ENCODE results near the gene SNTG2. TPM values are rescaled to one million over a fixed set of nuclear protein-coding genes. Genes with fewer than 3 reads are reported as not detected.

The SNTG2 gene
- total and polyA plus RNA-seq, 7 donors = 0.26 to 1.7 (median 0.73) TPM; not detected in 2

- H3K4me3 ChIP-seq = no peak overlapping the region
- no peaks in the 10 kb centered on the region for H3K4me1 ChIP-seq
- H3K27me3 ChIP-seq (ENCODE audit: insufficient read depth in 3 of 3, low read length in 2 of 3) = no peaks in the 10 kb centered on the region
- peaks cover 10% of the 10 kb centered on the region for H3K9me3 ChIP-seq
- no peak for ATAC-seq
- H3K36me3 ChIP-seq (ENCODE audit: insufficient read depth in 1 of 2, low read depth in 1 of 2) = no peaks in the 10 kb centered on the region
- no peak for TF ChIP-seq CTCF (IDR thresholded peaks at IDR 0.05)
- DNase-seq = no peak
- no peak overlapping the region for H3K27ac ChIP-seq
- intact Hi-C loops (cut with DNase I) = no loop called here
Measured at GRCh38 chr2:1072250-1072649, 121.6 kb downstream of the SNTG2 start.

DNA sequence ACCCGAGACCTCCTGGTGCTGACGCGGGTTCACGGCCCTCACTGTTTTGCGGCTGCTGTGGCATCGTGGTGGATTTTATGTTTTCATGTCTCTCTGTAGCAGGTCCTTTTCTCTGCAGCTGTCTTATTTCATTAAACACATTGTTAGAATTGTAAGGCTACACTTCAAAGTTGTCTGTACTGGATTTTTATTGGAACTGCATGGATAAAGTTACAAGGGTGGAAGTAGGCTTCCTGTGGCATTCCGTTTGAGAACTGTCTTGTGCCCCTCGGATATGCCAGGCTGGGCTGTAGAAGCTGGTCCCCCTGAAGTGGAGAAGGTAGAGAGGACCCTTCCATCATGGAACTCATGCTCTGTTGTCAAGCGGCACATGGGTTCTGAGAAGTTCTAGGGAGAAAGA lies 127.3 kb downstream of the SNTG2 start:
- Histone ChIP-seq H3K4me1 (no peaks in the 10 kb centered on the region), H3K27me3 (ENCODE audit: insufficient read depth in 3 of 3, low read length in 2 of 3) (no peaks in the 10 kb centered on the region), H3K9me3 (no peaks in the 10 kb centered on the region), H3K27ac (no peak overlapping the region), H3K36me3 (ENCODE audit: insufficient read depth in 1 of 2, low read depth in 1 of 2) (no peaks in the 10 kb centered on the region), H3K4me3 (no peak overlapping the region)
- ATAC-seq (no peak), DNase-seq (no peak)
- TF ChIP-seq CTCF (IDR thresholded peaks at IDR 0.05) = no peak
- WGBS, 3 donors = 56 to 64% (median 61%) methylated on average over 9 of the region's 9 CpGs
- intact Hi-C loops (cut with DNase I) = no loop called here

DNA sequence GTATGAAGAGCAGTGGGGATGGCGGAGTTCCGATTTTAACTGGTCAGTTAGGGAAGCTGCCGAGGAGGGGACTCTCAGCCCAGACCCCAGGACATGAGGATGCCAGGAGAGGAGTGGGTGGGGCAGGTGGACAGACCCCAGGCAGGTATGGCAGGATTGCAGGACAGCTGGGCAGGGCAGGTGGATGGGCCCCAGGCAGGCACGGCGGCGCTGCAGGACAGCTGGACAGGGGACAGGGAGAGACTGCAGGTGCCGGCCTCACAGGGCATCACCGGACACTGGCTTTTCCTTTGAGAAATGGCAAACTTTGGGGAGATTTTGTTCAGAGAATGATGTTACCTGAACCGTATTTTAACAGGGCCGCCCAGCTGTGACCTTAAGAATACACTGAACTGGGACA lies 127.7 kb downstream of the SNTG2 start:
- no peaks in the 10 kb centered on the region for H3K4me1 ChIP-seq
- ATAC-seq (no peak), DNase-seq (no peak)
- no peak overlapping the region for H3K4me3 ChIP-seq
- intact Hi-C loops (cut with DNase I) = no loop called here
- H3K36me3 ChIP-seq (ENCODE audit: insufficient read depth in 1 of 2, low read depth in 1 of 2) = no peaks in the 10 kb centered on the region
- 65 to 76% (median 76%) methylated on average over 10 of the region's 10 CpGs for WGBS, 3 donors
- TF ChIP-seq CTCF (IDR thresholded peaks at IDR 0.05) = no peak
- no peaks in the 10 kb centered on the region for H3K27me3 ChIP-seq (ENCODE audit: insufficient read depth in 3 of 3, low read length in 2 of 3)
- no peak overlapping the region for H3K27ac ChIP-seq
- no peaks in the 10 kb centered on the region for H3K9me3 ChIP-seq

GRCh38 chr2:1079873-1080799 lies 129.5 kb downstream of the SNTG2 start:
- H3K4me1 ChIP-seq = no peaks in the 10 kb centered on the region
- ATAC-seq = no peak
- no peak for DNase-seq
- no peaks in the 10 kb centered on the region for H3K27me3 ChIP-seq (ENCODE audit: insufficient read depth in 3 of 3, low read length in 2 of 3)
- no peak for TF ChIP-seq CTCF (IDR thresholded peaks at IDR 0.05)
- H3K9me3 ChIP-seq = no peaks in the 10 kb centered on the region
- intact Hi-C loops (cut with DNase I) = no loop called here
- H3K36me3 ChIP-seq (ENCODE audit: insufficient read depth in 1 of 2, low read depth in 1 of 2) = no peaks in the 10 kb centered on the region
- no peak overlapping the region for H3K27ac ChIP-seq
- WGBS, 3 donors = 82 to 86% (median 85%) methylated on average over 15 of the region's 15 CpGs
- no peak overlapping the region for H3K4me3 ChIP-seq
